Measurements from ENCODE around the gene MFNG. TPM values are rescaled to one million over a fixed set of nuclear protein-coding genes. Genes with fewer than 3 reads are reported as not detected.

MFNG gene
- total RNA-seq, 2 donors from 2014 or later = 170 to 245 TPM

Other genes starting within 250 kb of the MFNG start
- gene RAC2, start 242.1 kb downstream of the MFNG start, total RNA-seq = 1,000 to 10,000 TPM in 1 of 2 donors, 100 to 1,000 TPM in 1; 674 to 1,069 TPM
- gene CYTH4, start 203.9 kb downstream of the MFNG start, total RNA-seq = 100 to 1,000 TPM in 1 of 2 donors, 10 to 100 TPM in 1; 53.7 to 124 TPM
- 1 to 10 TPM in 1 of 2 donors, under 1 TPM in 1; 0.24 to 2.2 TPM for gene ELFN2, start 58.9 kb downstream of the MFNG start, total RNA-seq
- gene CARD10, start 33.0 kb upstream of the MFNG start, total RNA-seq = under 1 TPM in 1 of 2 donors, not detected in 1; 0.09 TPM
- 1 to 10 TPM; 1.0 to 2.3 TPM for gene CDC42EP1, start 74.1 kb upstream of the MFNG start, total RNA-seq
- not detected for gene LGALS2, start 93.7 kb upstream of the MFNG start, total RNA-seq
- gene GGA1, start 122.5 kb upstream of the MFNG start, total RNA-seq = 10 to 100 TPM; 69.3 to 79.8 TPM
- gene SH3BP1, start 153.3 kb upstream of the MFNG start, total RNA-seq = 100 to 1,000 TPM; 118 to 132 TPM
- 10 to 100 TPM; 38.0 to 43.2 TPM for gene PDXP, start 172.3 kb upstream of the MFNG start, total RNA-seq
- 1,000 to 10,000 TPM; 1,410 to 2,076 TPM for gene LGALS1, start 189.3 kb upstream of the MFNG start, total RNA-seq
- gene NOL12, start 200.0 kb upstream of the MFNG start, total RNA-seq = 10 to 100 TPM; 22.1 to 46.1 TPM
- gene TRIOBP, start 210.7 kb upstream of the MFNG start, total RNA-seq = 10 to 100 TPM; 28.2 to 36.9 TPM